ENCODE data around the gene KCNJ10.

- TF ChIP-seq CTCF (optimal IDR thresholded peaks at IDR 0.05 in 1 of 3, IDR thresholded peaks at IDR 0.05 in 1 of 3, conservative IDR thresholded peaks at IDR 0.05 in 1 of 3; ENCODE audit: extremely low read depth in 1 of 3, insufficient read depth in 2 of 3, low read length in 3 of 3) (no peak), EZH2 (IDR thresholded peaks at IDR 0.05; ENCODE audit: low read length) (no peak)
These were observed 83.4 kb downstream of the KCNJ10 start for GRCh38 chr1:159986531-159986930.

Measured in keratinocyte (primary cell).